ENCODE measurements around the gene CYP4F12. TPM values are rescaled to one million over a fixed set of nuclear protein-coding genes. Genes with fewer than 3 reads are reported as not detected.
"Not testable (repeated sequence)": the region's sequence is repeated elsewhere in the genome, so short reads cannot be mapped to it uniquely, and the experiment has no call there.

The CYP4F12 gene
- total RNA-seq, 1 donor from 2014 or later = not detected

- Mint-ChIP-seq H3K36me3 (ENCODE audit: low read depth) (no peaks in the 10 kb centered on the region), H3K27ac (ENCODE audit: unreplicated experiment) (no peak overlapping the region), H3K27me3 (ENCODE audit: low read depth) (no peaks in the 10 kb centered on the region), H3K9me3 (ENCODE audit: low read depth) (peaks cover 11% of the 10 kb centered on the region), H3K4me3 (ENCODE audit: unreplicated experiment) (no peak overlapping the region), H3K4me1 (ENCODE audit: low read depth) (no peaks in the 10 kb centered on the region)
- DNase-seq (ENCODE audit: low spot score) = no peak
- no peak for TF ChIP-seq CTCF (IDR thresholded peaks at IDR 0.05)
Measured at GRCh38 chr19:15643387-15643786, 29.5 kb upstream of the CYP4F12 start.

- Mint-ChIP-seq H3K36me3 (ENCODE audit: low read depth) (no peaks in the 10 kb centered on the region), H3K27me3 (ENCODE audit: low read depth) (no peaks in the 10 kb centered on the region), H3K4me3 (ENCODE audit: unreplicated experiment) (no peak overlapping the region), H3K9me3 (ENCODE audit: low read depth) (peaks cover 14% of the 10 kb centered on the region), H3K27ac (ENCODE audit: unreplicated experiment) (no peak overlapping the region), H3K4me1 (ENCODE audit: low read depth) (no peaks in the 10 kb centered on the region)
- no peak for DNase-seq (ENCODE audit: low spot score)
- no peak for TF ChIP-seq CTCF (IDR thresholded peaks at IDR 0.05)
Measured at GRCh38 chr19:15644066-15644741, 28.7 kb upstream of the CYP4F12 start.

- no peak for DNase-seq (ENCODE audit: low spot score)
- H3K4me3 Mint-ChIP-seq (ENCODE audit: unreplicated experiment) = no peak overlapping the region
- H3K27me3 Mint-ChIP-seq (ENCODE audit: low read depth) = no peaks in the 10 kb centered on the region
- no peaks in the 10 kb centered on the region for H3K4me1 Mint-ChIP-seq (ENCODE audit: low read depth)
- H3K27ac Mint-ChIP-seq (ENCODE audit: unreplicated experiment) = no peak overlapping the region
- no peaks in the 10 kb centered on the region for H3K36me3 Mint-ChIP-seq (ENCODE audit: low read depth)
- peaks cover 18% of the 10 kb centered on the region for H3K9me3 Mint-ChIP-seq (ENCODE audit: low read depth)
- no peak for TF ChIP-seq CTCF (IDR thresholded peaks at IDR 0.05)
Measured at GRCh38 chr19:15644816-15645215, 28.1 kb upstream of the CYP4F12 start.

- no peak for TF ChIP-seq CTCF (IDR thresholded peaks at IDR 0.05)
- Mint-ChIP-seq H3K4me1 (ENCODE audit: low read depth) (no peaks in the 10 kb centered on the region), H3K4me3 (ENCODE audit: unreplicated experiment) (no peak overlapping the region), H3K27me3 (ENCODE audit: low read depth) (peaks cover 4% of the 10 kb centered on the region), H3K36me3 (ENCODE audit: low read depth) (no peaks in the 10 kb centered on the region), H3K9me3 (ENCODE audit: low read depth) (peaks cover 26% of the 10 kb centered on the region), H3K27ac (ENCODE audit: unreplicated experiment) (no peak overlapping the region)
- no peak for DNase-seq (ENCODE audit: low spot score)
Measured at GRCh38 chr19:15649526-15649925, 23.4 kb upstream of the CYP4F12 start.

GRCh38 chr19:15650123-15650522, 22.8 kb upstream of the CYP4F12 start:
- peaks cover 26% of the 10 kb centered on the region for H3K9me3 Mint-ChIP-seq (ENCODE audit: low read depth)
- not testable (repeated sequence) for H3K4me3 Mint-ChIP-seq (ENCODE audit: unreplicated experiment); DNase-seq (ENCODE audit: low spot score); H3K27me3 Mint-ChIP-seq (ENCODE audit: low read depth); H3K36me3 Mint-ChIP-seq (ENCODE audit: low read depth); H3K27ac Mint-ChIP-seq (ENCODE audit: unreplicated experiment); H3K4me1 Mint-ChIP-seq (ENCODE audit: low read depth)

- H3K36me3 Mint-ChIP-seq (ENCODE audit: low read depth) = no peaks in the 10 kb centered on the region
- TF ChIP-seq CTCF (IDR thresholded peaks at IDR 0.05) = no peak
- no peak overlapping the region for H3K27ac Mint-ChIP-seq (ENCODE audit: unreplicated experiment)
- H3K4me3 Mint-ChIP-seq (ENCODE audit: unreplicated experiment) = no peak overlapping the region
- peaks cover 21% of the 10 kb centered on the region for H3K9me3 Mint-ChIP-seq (ENCODE audit: low read depth)
- DNase-seq (ENCODE audit: low spot score) = no peak
- peaks cover 4% of the 10 kb centered on the region for H3K27me3 Mint-ChIP-seq (ENCODE audit: low read depth)
- no peaks in the 10 kb centered on the region for H3K4me1 Mint-ChIP-seq (ENCODE audit: low read depth)
Measured at GRCh38 chr19:15651791-15652190, 21.1 kb upstream of the CYP4F12 start.
